Small intestine (tissue), 7 donors: ENCODE results near the gene ATOSA. TPM values are rescaled to one million over a fixed set of nuclear protein-coding genes. Genes with fewer than 3 reads are reported as not detected.

ENCODE experiments used
- DNase-seq, 2 donors: peaks; one replicate each; pipeline versions ENCODE4 v3.0.0 to v3.0.0-alpha.2; 2013
- FAIRE-seq: peaks from 2 replicates; lab custom pipeline; 2012; peaks lifted over from hg19 to GRCh38; lab: Jason Lieb, UNC
- H3K27ac ChIP-seq, 3 donors: one replicate each; pipeline ENCODE4 v1.5.1; 2013; ENCODE audit warnings: low read length in 2 of 3, mild to moderate bottlenecking in 2 of 3, control low read depth in 1 of 3, inconsistent platforms in 1 of 3, low read depth in 1 of 3, moderate library complexity in 1 of 3
- H3K27me3 ChIP-seq, 3 donors: one replicate each; pipeline ENCODE4 v1.6.1; 2013; ENCODE audit warnings: low read length in 3 of 3, inconsistent platforms in 1 of 3; ENCODE audit not compliant: control insufficient read depth in 3 of 3, insufficient read depth in 3 of 3
- H3K36me3 ChIP-seq, 3 donors: one replicate each; pipeline ENCODE4 v1.6.1; 2013; ENCODE audit warnings: low read length in 3 of 3, inconsistent platforms in 1 of 3, low read depth in 1 of 3, mild to moderate bottlenecking in 1 of 3, moderate library complexity in 1 of 3; ENCODE audit not compliant: control insufficient read depth in 3 of 3, insufficient read depth in 2 of 3
- H3K4me1 ChIP-seq, 3 donors: one replicate each; pipeline ENCODE4 v1.6.1; 2013; ENCODE audit warnings: low read length in 2 of 3, inconsistent platforms in 1 of 3, low read depth in 1 of 3, mild to moderate bottlenecking in 1 of 3, moderate library complexity in 1 of 3; ENCODE audit not compliant: control insufficient read depth in 3 of 3, insufficient read depth in 2 of 3
- H3K4me3 ChIP-seq, 3 donors: one replicate each; pipeline ENCODE4 v1.5.1; 2013; ENCODE audit warnings: low read length in 3 of 3, control low read depth in 1 of 3, inconsistent platforms in 1 of 3, low read depth in 1 of 3, mild to moderate bottlenecking in 1 of 3, moderate library complexity in 1 of 3
- H3K9me3 ChIP-seq, 2 donors: one replicate each; pipeline ENCODE4 v1.6.1; 2013; ENCODE audit warnings: low read depth in 1 of 2, low read length in 1 of 2; ENCODE audit not compliant: control insufficient read depth in 2 of 2, insufficient read depth in 1 of 2
- WGBS, 3 donors: extraction: QIAGEN DNeasy Blood & Tissue Kit; methylation state at CpG; one replicate each; pipeline ENCODE4 v1.1.7; 2013; 5-methylcytosine and 5-hydroxymethylcytosine counted together
- polyA plus RNA-seq, 4 donors: library from polyadenylated mRNA; stranded (reverse) in 3 of 4; unstranded in 1 of 4; fragments of 200-250 nt in 3 of 4; fragments of 120-200 nt in 1 of 4; gene quantifications; one replicate each; pipeline versions ENCODE4 v1.2.1 to v1.2.3, GENCODE V29; 2013
- donor health status: healthy with polysubstance abuse.
- donor health status: control.
- donor health status: control.
- donor health status: Bipolar disorder and iron deficiency.
- donor health status: healthy.

ATOSA gene
- polyA plus RNA-seq, 4 donors = 13.4 to 38.6 (median 25.0) TPM

GRCh38 chr15:52642386-52643361 is 36.5 kb downstream of the ATOSA start:
- H3K27ac ChIP-seq = peak overlapping the region in 1 of 3 donors; percentile 3
- H3K4me1 ChIP-seq = no peaks in the 10 kb centered on the region
- peaks cover 3 to 6% (median 4%) of the 10 kb centered on the region in 3 donors for H3K36me3 ChIP-seq
- no peak overlapping the region for H3K4me3 ChIP-seq
- DNase-seq = no peak
- no peaks in the 10 kb centered on the region for H3K9me3 ChIP-seq
- no peak for FAIRE-seq
- no peaks in the 10 kb centered on the region for H3K27me3 ChIP-seq
- WGBS, 3 donors = 74 to 96% (median 83%) methylated on average over 5 of the region's 5 CpGs

GRCh38 chr15:52636459-52636858 is 42.7 kb downstream of the ATOSA start:
- Histone ChIP-seq H3K27me3 (no peaks in the 10 kb centered on the region), H3K4me1 (no peaks in the 10 kb centered on the region), H3K4me3 (no peak overlapping the region), H3K9me3 (no peaks in the 10 kb centered on the region), H3K27ac (no peak overlapping the region), H3K36me3 (peaks cover 3 to 15% (median 4%) of the 10 kb centered on the region in 3 donors)
- DNase-seq (no peak), FAIRE-seq (no peak)
- whole genome bisulfite sequencing, 3 donors = 87 to 97% (median 92%) methylated on average over 2 of the region's 2 CpGs

GRCh38 chr15:52635908-52636307 is 43.3 kb downstream of the ATOSA start:
- H3K4me3 ChIP-seq = no peak overlapping the region
- no peak overlapping the region for H3K27ac ChIP-seq
- 92 to 100% (median 98%) methylated on average over 1 of the region's 1 CpG for WGBS, 3 donors
- H3K9me3 ChIP-seq = no peaks in the 10 kb centered on the region
- H3K36me3 ChIP-seq = peaks cover 0 to 15% (median 3%) of the 10 kb centered on the region in 3 donors
- no peaks in the 10 kb centered on the region for H3K27me3 ChIP-seq
- DNase-seq (no peak), FAIRE-seq (peak; percentile 98)
- no peaks in the 10 kb centered on the region for H3K4me1 ChIP-seq

Other genes with a start within 250 kb of the ATOSA start
- gene MYO5A, start 150.5 kb downstream of the ATOSA start, polyA plus RNA-seq = 1 to 10 TPM in 3 of 4 donors, under 1 TPM in 1; 0.45 to 3.0 (median 1.6) TPM
- gene ARPP19, start 110.4 kb downstream of the ATOSA start, polyA plus RNA-seq = 10 to 100 TPM; 26.4 to 57.1 (median 29.1) TPM
- gene ONECUT1, start 110.9 kb upstream of the ATOSA start, polyA plus RNA-seq = not detected